Hair follicular keratinocyte (primary cell): ENCODE measurements around the gene ANKRA2. TPM values are rescaled to one million over a fixed set of nuclear protein-coding genes. Genes with fewer than 3 reads are reported as not detected.

Experiments used
- total RNA-seq: library from RNA; depleted of rRNA; stranded (reverse); fragments of >200 nt; gene quantifications from 2 replicates; pipeline ENCODE4 v1.2.3, GENCODE V29; 2015

Gene ANKRA2
- total RNA-seq = 10.8 and 14.9 TPM in 2 replicates

GRCh38 chr5:73565139-73565968 lies at the start of gene ANKRA2, which contains the start of gene UTP15:
ANKRA2 (minus strand) TSS chr5:73565639; CDS start chr5:73562881, 2,758 bp downstream.
UTP15 (plus strand) TSS chr5:73565743; CDS start chr5:73567345, 1,602 bp downstream.

Other genes starting within 250 kb of the ANKRA2 start
- 3.3 and 6.6 TPM in 2 replicates for gene FOXD1, start 116.9 kb downstream of the ANKRA2 start, total RNA-seq
- gene BTF3, start 67.2 kb downstream of the ANKRA2 start, total RNA-seq = 639 and 684 TPM in 2 replicates
- gene UTP15, start 104 bp upstream of the ANKRA2 start, total RNA-seq = 17.7 and 19.0 TPM in 2 replicates
- 29.5 and 39.7 TPM in 2 replicates for gene ARHGEF28, start 60.6 kb upstream of the ANKRA2 start, total RNA-seq